Neural progenitor cell (in vitro differentiated cells): ENCODE data around the gene TSC2.
"Not testable (repeated sequence)": the region's sequence is repeated elsewhere in the genome, so short reads cannot be mapped to it uniquely, and the experiment has no call there.

ENCODE experiments used
- CTCF ChIP-seq: fragments of 200-600 bp; sonication (generic); IDR thresholded peaks from 2 replicates; pipeline ENCODE4 v1.5.1; 2017; ENCODE audit warnings: antibody characterized with exemption, mild to moderate bottlenecking
- EZH2 ChIP-seq: fragments of 200-600 bp; sonication (generic); IDR thresholded peaks from 2 replicates; pipeline ENCODE4 v1.6.1; 2017; ENCODE audit warnings: antibody characterized with exemption, mild to moderate bottlenecking, moderate library complexity

- TF ChIP-seq EZH2, CTCF: not testable (repeated sequence)
These were observed 66.4 kb downstream of the TSC2 start for GRCh38 chr16:2114225-2114624.
